Myocyte (in vitro differentiated cells): ENCODE measurements around the gene RLN2. TPM values are rescaled to one million over a fixed set of nuclear protein-coding genes. Genes with fewer than 3 reads are reported as not detected.
A peak's percentile ranks its signal among the peaks of the same experiment; 100 is the strongest.

Experiments used
- DNase-seq: peaks from one replicate; pipeline ENCODE4 v3.0.0-alpha.2; 2012; ENCODE audit warnings: low read depth
- total RNA-seq: library from RNA; depleted of rRNA; stranded (reverse); fragments of >200 nt; gene quantifications from 2 replicates; pipeline ENCODE4 v1.2.3, GENCODE V29; 2014

Gene RLN2
- total RNA-seq, 1 donor from 2014 or later: 1.1 TPM

DNA sequence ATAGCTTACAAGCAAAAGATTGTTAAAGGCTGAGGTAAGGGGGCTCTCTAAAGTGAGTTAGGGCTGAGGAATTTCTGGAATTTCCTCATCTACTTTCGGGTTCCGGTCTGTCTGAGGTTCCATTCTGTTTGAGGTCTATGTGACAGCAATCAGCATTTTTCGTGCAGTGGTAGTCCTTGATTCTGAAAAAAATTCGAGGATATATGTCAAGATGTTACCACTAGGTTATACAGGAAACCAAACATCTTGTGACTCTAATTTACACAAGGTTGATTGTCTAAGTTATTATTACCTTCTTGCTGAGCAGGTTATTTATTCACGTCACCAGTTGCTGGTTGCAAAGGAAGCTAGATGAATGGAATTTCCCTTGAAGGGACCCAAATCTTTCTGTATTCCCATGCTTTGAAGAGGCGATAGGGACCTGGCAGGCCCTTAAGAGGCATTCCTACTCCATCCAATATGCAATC is 35.2 kb downstream of the RLN2 start:
- DNase-seq: no peak

DNA sequence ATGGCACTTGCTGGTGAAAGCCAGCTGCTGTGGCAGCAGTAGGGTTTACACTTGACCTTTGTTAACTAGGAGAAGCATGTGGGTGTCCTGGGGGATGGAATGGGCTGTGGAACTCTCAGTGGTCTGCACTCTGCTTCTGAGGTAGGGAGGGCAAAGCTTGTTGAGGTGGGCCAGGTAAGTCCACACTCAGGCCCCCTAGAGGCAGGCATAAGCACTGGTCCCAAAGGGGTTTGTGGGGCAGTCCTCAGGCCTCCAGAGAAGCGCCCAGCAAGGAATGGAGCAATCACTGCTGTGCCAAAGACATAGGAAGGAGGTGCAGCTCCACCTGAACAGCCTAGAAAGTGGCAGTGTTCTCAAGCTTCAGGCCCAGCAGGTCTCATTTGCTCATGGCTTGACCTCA is 38.6 kb downstream of the RLN2 start:
- DNase-seq: no peak

DNA sequence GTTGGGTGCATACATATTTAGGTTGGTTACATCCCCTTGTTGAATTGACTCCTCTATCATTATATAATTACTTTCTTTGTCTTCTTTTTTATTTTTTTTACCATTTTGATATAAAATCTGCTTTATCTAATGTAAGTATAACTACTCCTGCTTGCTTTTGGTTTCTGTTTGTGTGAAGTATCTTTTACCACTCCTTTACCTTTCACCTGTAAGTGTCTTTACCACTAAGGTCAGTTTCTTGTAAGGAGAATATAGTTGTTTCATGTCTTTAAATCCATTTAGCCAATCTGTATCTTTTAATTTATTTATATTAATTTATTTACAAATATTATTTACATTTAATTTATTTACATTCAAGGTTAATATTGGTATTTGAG is 40.3 kb downstream of the RLN2 start:
- no peak for DNase-seq

DNA sequence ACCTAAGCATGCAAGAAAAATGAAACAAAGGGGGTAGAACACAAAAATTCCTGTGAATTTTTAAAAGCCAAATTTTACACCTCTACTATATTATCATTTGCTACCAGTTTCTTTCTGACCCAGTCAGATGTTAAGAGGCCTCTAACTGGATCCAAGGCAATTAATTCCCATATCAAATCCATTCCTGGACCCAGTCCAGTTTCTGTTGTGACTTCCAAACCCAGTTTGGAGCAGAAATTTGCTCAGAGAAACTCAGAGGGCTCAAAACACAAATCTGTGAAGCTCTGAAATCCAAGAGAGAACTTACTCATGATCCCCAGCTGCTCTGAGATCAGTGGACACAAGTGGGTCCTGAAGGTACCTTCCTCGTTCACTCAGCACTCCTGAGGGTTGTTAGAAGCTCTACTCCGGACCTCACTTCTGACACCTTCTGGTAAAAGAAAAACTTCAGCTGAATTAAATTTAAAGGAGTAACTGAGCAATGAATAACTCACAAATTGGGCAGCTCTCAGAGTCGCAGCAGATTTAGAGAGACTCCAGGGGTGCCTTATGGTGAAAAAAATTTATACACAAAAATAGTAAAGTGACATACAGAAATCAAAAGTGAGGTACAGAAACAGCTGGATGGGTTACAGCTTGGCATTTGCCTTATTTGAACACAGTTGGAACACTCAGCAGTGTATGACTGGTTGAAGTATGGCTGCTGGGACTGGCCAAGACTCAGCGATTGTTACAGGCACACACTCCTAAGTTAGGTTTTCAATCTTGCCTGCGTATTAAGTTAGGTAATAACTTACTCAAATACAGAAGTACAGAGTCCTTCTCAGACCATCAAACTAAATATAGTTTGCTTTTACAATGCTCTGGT is 40.9 kb downstream of the RLN2 start:
- DNase-seq: peak; percentile 43

Other genes with a start within 250 kb of the RLN2 start
- gene INSL6, start 119.1 kb downstream of the RLN2 start, total RNA-seq: not detected in 2 replicates
- gene INSL4, start 73.3 kb downstream of the RLN2 start, total RNA-seq: not detected in 2 replicates
- 0.57 TPM in 1 of 2 replicates, not detected in the other for gene RLN1, start 35.2 kb upstream of the RLN2 start, total RNA-seq
- gene PLGRKT, start 133.2 kb upstream of the RLN2 start, total RNA-seq: 45.7 and 46.9 TPM in 2 replicates
- 0.78 and 0.94 TPM in 2 replicates for gene CD274, start 145.8 kb upstream of the RLN2 start, total RNA-seq
- 4.1 and 4.7 TPM in 2 replicates for gene PDCD1LG2, start 205.8 kb upstream of the RLN2 start, total RNA-seq